GM18511 (cell line): Measurements from ENCODE around the gene UBE2L5.
"Not testable (repeated sequence)": the region's sequence is repeated elsewhere in the genome, so short reads cannot be mapped to it uniquely, and the experiment has no call there.

Experiments
- ATAC-seq: cut with Tn5 transposase; IDR thresholded peaks from one replicate; pipeline ENCODE4 v1.9.1; 2021; ENCODE audit warnings: mild to moderate bottlenecking, moderate library complexity; ENCODE audit not compliant: unreplicated experiment

UBE2L5 gene

DNA sequence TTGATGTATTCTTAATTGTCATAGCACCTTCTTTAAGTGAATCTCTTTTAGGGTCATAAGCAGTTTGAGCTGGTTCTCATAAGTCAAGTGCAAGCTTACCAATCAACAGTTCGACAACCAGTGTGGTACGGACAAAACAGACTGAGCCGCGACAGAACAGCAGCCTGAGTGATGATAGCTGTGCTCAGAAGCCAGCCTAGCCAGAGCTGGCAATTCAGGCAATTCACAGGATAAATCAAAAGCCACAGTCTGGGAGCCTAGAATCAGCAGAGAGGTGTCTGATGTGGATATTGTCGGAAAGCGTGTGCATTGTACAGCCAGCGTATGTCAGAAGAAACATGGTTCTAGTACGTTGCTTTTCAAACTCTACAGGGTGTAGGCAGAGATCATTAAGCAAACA, 14.9 kb downstream of the UBE2L5 start:
- no peak for ATAC-seq

DNA sequence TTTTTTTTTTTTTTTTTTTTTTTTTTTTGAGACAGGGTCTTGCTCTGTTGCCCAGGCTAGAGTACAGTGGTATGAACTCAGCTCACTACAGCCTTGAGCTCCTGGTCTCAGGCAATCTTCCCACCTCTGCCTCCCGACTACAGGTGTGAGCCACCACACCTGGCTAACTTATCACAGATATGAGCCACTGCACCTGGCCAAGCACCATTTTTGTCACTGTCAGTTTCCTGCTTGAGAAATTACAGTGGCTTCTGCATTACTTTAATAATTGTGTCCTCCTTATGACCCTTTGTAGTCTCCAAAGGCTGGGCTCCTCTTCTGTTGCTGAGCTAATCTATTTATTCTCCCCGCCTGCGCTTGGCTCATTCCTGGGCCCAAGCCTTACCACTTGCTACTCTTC, 16.0 kb downstream of the UBE2L5 start:
- ATAC-seq = no peak

DNA sequence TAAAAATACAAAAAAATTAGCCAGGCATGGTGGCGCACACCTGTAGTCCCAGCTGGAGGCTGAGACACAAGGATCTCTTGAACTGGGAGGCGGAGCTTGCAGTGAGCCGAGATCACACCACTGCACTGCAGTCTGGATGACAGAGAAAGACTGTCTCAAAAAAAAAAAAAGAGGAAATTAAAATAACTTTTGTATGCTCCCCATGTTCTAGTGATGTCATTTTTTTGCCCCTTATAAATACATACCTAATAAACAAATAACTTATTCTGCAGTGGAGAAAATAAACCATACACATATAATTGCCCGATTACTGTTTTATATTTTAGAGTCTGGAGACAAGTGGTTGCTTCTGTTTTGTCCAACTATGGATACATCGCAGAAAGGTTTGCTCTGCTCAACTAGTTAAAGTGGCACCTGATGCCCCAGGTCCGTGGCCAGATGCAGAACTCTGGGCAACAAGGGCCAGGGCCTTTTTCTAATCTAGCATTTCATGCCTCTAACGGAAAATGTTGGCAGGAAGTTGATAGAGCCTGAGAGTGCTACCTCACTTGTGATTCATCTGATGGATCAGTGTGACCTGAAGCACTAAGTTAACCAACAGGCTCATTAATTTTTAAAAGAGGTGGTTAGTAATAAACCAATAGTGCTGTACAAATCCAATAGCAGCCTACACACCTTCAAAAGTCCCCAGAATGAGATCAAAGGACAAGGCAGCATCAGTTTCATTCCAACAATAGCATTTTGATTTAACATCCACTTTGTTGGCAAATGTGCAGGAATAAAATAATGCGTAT, 18.8 kb downstream of the UBE2L5 start:
- peak; percentile 32 for ATAC-seq

DNA sequence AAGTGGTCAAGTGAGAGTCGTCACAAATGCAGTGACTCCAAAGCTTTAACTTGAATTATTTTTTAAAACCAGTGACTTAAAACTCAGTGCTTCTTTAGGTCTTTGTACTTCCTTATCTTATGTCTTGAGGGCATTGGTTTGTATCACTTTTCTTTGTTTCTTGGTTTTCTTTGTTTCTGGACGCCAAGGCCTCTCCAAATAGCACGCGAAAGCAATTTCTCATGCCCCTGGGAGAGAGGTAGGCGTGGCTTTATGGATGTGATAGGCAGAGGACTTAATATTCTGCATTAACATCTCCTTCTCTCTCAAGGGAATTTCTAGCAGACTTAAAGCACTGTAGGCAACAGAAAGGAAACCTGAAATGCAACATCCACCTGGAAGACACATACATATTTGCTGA, 20.6 kb downstream of the UBE2L5 start:
- ATAC-seq = no peak

DNA sequence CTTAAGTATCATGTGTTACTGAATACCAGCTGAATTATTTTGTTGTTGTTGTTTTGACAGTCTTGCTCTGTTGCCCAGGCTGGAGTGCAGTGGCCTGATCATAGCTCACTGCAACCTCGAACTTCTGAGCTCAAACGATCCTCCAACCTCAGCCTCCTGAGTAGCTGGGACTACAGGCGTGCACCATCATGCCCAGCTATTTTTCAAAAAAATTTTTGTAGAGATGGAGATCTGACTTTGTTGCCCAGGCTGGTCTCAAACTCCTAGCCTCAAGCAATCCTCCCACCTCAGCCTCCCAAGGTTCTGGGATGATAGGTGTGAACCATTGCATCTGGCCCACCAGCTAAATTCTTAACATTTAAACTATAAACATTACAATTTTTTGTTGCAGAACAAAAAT, 21.2 kb downstream of the UBE2L5 start:
- ATAC-seq = not testable (repeated sequence)

DNA sequence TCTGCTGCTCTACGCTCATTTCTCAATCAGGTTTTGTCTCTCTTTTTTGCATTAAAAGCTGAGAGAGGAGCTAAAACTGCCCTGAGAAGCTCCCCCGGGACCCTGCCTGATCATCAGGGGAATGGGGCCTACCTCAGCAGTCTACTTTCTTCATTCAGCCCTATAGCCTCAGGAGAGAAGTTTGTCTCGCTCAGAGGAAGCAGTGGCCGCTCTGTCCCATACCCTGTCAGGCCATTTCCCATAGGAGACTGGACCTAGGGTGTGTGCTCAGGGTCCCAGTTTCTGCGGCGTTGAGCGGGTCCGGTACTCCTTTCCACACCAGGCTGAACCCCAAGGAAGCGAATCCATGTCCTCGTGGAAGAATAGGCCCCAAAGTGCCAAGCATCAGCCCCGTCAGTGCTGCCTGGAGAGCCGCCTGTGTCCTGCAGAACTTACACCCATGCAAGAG, 21.7 kb downstream of the UBE2L5 start:
- ATAC-seq = peak; percentile 51

DNA sequence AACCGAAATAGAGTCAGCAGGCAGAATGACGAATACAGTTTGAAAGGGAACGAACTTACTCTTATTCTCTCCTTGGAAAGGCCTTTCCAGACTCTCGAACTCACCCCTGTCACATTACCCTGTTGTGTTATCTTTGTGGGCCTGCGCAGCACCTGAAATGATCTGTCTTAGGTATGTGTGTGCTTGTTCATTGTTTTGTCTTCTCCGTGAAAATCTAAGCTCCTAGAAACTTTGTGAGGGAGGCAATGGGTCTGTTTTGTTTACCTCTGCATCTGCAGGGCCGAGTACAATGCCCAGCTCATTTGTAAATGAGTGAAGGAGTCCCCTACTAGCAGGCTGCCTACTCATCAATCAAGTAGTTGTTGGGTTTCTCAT, 23.8 kb downstream of the UBE2L5 start:
- peak; percentile 2 for ATAC-seq

DNA sequence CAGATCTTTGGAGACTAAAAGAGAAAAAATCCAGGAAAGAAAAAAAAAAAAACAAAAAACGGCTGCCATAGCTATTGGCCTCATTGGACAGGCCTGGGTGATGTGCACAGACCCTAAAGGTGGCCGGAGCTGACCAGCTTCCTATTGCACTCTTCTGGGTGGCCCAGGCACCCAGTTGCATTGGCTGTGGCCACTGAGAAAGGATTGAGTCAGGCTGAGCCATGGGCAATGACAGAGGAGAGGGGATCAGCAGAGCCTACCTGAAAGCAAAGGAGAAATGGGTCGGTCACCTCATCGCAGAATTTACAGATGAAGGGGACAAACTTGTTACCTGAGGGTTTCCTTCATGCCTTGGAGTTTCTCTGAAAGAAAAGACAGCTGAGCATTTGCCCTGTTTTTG, 26.1 kb downstream of the UBE2L5 start:
- no peak for ATAC-seq

DNA sequence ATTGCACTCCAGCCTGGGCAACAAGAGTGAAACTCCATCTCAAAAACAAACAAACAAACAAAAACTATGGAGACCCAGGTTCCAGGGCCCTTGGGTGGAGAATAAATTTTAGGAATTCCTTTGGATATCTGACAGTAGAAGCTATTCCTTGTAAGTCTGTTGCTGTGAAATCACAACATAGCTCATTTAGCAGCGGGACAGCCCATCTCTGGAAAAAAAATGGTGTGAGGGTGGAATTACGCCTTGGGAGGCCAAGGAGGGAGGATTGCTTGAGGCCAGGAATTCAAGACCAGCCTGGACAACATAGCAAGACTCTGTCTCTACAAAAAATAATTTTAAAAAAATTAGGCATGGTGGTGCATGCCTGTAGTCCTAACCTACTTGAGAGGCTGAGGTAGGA, 27.8 kb downstream of the UBE2L5 start:
- no peak for ATAC-seq

DNA sequence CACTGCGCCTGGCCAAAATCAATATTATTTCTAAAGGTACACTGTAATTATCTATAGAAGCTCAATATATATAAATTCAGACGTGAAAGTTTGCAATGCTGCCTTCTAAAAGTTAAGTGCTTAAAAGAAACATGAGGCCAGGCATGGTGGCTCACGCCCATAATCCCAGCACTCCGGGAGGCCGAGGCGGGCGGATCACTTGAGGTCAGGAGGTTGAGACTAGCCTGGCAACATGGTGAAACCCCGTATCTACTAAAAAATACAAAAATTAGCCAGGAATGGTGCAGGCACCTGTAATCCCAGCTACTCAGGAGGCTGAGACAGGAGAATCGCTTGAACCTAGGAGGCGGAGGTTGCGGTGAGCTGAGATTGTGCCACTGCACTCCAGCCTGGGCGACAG, 29.2 kb downstream of the UBE2L5 start:
- not testable (repeated sequence) for ATAC-seq

DNA sequence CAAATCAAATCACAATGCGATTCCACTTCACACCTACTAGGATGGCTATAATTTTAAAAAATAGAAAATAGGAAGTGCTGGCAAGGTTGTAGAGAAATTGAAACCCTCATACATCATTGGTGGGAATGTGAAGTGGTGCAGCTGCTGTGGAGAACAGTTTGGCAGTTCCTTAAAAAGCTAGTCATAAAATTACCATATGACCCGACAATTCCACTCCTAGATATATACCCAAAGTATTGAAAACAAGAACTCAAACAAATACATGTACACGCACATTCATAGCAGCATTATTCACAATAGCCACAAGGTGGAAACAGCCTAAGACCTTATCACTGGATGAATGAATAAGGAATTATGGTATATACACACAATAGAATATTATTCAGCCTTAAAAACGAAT, 31.4 kb downstream of the UBE2L5 start:
- no peak for ATAC-seq

DNA sequence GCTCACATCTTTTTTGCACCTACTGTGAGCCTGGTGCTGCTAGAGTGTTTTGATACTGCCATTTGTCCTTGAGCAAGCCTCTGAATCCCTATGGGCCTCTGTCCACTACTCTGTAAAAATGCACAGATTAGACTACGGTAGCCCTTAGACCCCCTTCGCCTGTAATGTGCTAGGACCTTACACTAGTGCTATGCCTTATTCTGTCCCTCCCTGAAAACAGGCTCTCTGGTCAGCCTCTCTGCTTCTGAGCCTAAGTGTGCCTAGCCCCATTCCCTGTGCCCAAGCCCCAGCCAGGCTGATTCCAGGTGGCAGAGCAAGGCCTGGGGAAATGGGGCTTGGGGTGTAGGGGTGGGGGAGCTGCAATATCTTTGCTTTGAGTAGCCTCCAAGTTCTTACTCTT, 32.7 kb downstream of the UBE2L5 start:
- ATAC-seq = no peak

DNA sequence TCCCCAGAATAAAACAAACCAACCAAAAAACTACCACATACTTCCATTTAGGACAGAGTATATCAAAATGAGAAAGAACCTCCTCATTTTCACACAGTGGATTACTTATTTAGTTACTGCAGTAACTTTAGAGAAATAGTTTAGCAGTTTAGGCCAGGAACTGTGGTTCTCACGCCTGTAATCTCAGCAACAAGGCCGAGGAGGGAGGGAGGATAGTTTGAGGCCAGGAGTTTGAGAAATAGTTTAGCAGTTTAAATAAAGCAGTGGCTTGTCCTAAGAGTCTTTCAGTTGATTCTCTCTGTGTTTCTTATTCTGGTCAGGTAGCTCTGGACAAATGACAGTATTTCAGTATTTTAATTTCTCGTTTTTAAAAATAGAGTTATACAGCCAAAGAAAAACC, 34.0 kb downstream of the UBE2L5 start:
- ATAC-seq = no peak

DNA sequence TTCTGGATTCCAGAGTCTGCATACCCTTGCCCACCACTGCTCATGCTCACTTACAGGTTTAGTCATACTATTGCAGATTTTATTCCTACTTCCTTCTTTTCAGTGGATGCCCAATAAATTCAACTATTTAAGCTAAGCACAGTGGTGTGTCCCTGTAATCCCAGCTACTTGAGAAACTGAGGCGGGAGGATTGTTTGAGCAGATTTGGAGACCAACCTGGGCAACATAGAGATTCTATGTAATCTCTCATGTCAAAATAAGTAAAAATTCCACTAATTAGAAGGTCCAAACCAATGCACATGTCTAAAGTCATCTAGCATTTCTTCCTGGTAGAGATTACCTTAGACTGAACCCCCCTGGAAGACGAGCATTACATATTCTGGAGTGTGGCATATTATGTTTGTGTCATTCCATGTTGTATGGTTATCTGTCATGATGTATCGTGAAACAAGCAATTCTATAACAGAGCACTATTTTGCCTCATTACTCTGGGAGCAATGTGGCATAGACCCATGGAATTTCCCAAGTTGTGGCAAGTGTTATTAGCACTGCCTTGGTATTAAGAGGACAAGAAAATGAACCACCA, 35.1 kb downstream of the UBE2L5 start:
- no peak for ATAC-seq

DNA sequence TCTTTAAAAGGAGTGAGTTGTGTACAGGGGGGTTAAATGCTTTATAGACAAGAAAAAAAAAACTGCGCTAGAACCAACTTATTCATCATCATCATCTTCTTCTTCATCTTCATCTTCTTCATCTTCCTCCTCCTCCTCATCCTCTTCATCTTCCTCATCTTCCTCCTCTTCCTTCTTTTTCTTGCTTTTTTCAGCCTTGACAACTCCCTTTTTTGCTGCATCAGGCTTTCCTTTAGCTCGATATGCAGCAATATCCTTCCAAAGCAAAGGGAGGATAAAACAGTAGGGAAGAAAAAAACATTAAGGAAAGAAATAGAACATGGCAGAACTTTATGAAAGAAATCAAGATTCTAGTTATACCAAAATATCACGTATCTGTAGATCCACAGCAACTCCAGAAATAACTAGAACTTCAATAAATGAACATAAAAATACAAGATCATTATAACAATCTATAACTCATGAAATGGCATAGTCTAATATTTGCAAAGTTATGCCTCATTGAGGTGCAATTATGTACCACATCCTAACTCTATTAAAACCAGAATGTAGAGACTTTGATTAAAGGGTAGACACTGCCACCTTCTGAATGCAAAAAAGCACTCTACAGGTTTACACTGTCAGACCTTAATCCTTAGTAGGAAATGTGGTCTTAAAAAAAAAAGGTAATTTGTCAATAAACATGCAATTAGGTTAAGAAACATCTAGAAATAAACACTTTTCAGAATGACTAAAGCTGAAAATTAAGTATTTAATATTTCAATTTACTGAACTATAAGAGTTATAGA, 39.2 kb downstream of the UBE2L5 start:
- not testable (repeated sequence) for ATAC-seq

DNA sequence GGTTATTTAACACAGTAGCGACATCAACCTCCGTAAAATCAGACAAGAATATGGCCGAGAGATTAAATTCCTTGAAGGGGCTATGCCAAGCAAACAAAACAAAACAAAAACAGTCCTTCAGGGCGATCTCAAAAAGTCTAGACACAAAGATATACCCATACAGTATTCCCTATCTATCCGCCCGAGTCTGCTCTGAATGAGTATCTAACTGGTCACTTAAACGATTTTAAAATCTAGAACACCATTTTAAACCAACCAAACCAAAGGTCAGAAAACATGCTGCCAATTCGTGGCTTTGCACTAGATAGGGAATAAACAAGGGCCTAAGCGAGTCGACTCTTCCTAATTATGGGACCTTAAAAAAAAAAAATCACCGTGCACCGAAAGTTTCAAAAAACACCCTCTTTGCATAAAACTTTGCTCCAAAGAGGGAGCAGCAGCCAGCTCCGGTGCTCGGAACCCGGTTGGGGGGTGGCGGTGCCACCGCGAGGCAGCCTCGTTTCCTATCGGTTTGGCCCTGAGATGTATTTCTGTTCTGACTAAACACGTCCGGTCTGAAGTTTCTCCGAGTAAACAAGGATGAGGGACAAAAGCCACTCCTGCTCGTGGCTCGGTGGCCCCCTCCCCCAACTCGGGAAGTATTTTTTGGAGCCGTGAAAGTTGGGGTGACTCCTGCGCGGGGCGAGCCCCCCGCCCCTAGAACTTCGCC, 41.6 kb downstream of the UBE2L5 start:
- peak; percentile 40 for ATAC-seq

DNA sequence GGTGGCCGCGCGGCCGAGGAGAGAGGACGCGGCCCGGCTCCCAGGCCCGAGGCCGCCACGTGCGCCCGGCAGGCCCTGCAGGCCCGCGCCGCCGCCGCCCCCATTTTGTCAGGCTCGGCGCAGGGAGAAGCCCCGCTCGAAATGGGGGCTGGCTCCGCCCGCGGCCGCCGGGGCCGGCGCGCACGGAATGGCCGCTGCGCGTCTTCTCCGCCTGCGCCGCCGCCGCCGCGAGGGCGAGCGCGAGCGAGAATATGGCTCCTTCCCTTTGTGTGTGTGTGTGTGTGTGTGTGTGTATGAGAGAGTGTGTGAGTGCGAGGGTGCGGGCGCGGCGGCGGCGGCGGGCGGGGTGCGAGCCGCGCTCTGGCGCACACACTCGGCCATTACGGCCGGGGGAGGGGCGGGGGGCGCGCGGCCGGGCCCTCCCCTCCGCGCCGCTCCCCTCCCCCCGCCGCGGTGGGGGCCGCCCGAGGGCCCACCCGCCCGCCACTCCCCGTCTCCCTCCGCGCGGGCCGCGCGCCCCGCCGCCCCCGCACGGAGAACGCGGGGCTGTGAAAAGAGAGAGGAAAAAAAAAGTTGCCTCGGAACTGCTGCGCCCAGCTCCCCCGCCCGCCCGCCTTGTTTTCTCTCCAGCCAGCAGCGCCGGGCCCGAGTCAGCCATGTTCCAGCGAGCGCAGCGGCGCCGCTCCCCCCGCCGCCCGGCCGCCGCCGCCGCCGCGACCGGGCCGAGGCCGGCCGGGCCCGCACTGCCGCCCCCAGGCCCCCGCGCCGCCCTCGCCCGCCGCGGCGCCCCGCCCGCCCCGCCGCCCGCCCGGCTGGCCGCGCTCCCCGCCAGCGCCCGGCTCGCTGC, 42.4 kb downstream of the UBE2L5 start:
- peak; percentile 35 for ATAC-seq

DNA sequence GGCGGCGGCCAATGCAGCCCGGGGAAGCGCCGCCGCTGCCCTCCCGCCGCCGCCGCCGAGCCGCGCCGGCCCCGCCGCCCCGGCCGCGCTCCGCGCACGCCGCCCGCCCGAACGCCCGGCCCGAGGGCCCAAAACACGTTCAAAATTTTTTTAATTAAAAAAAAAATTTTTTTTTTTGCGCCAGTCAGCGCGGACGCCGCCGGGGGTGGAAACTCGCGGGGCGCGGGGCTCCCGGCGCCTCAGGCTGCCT, 43.0 kb downstream of the UBE2L5 start:
- ATAC-seq = no peak

DNA sequence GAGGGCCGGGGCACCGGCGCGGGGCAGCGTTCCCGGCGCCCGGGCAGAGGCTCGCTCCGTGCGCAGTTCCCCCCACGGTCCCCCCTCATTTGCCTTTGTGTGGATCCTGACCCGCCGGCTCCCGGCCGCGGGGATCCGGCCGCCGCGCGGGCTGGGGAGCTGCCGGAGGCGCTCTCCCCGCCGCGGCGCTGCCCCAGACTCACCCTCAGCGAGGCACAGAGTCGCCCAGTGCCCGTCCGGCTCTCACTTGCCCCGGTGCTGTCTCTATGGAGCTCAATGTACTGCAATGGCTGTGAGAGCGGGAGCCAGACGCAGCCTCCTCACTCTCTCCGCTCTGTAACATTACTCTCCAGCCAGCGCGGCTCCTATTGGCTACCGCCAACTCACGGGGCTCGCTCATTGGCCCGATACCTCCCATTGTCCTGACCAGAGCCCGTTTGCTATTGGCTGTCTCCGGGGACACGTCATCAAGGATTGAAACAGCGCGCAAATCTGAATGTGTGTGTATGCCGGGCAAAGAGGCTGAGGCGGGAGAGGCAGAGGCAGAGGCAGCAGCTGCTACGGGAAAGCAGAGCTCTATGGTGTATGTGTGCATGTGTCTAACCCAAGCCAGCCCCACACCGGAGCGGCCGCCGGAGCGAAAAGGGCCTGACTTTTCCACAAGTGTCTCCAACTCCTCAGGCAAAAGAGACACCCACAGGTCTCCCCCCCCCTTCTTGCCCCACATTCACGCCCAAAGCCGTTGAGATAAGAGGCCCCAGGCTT, 43.5 kb downstream of the UBE2L5 start, which contains the start of gene HMGB1:
Gene HMGB1 (minus strand): TSS at position 344 of the 765 bp plus-strand sequence. CDS start 2,256 bp downstream, outside the sequence.
- ATAC-seq = peak; percentile 86

DNA sequence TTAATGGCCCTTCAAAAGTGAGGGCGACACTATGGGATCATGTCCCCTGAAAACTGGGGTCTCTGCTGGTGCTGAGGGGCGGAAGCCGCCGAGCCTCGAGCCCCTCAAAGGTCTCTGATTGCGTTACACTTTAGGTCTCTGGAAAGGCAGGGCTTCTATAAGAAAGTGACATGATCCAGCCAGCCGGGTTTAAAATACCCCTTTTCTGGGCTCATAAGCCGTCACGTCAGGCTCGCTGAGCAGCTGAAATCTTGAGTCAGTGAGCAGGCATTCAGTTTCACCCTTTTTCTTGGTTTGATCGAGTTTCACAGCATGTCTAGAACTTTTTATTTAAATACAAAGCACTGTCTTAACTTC, 44.0 kb downstream of the UBE2L5 start:
- ATAC-seq = no peak
